NCI-H748 (cell line): ENCODE results near the gene AOAH.

Source experiments
- DNase-seq: peaks from one replicate; lab custom pipeline; 2025; ENCODE audit not compliant: unreplicated experiment; lab: John Stamatoyannopoulos, UW

The AOAH gene, protein sequence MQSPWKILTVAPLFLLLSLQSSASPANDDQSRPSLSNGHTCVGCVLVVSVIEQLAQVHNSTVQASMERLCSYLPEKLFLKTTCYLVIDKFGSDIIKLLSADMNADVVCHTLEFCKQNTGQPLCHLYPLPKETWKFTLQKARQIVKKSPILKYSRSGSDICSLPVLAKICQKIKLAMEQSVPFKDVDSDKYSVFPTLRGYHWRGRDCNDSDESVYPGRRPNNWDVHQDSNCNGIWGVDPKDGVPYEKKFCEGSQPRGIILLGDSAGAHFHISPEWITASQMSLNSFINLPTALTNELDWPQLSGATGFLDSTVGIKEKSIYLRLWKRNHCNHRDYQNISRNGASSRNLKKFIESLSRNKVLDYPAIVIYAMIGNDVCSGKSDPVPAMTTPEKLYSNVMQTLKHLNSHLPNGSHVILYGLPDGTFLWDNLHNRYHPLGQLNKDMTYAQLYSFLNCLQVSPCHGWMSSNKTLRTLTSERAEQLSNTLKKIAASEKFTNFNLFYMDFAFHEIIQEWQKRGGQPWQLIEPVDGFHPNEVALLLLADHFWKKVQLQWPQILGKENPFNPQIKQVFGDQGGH

DNA sequence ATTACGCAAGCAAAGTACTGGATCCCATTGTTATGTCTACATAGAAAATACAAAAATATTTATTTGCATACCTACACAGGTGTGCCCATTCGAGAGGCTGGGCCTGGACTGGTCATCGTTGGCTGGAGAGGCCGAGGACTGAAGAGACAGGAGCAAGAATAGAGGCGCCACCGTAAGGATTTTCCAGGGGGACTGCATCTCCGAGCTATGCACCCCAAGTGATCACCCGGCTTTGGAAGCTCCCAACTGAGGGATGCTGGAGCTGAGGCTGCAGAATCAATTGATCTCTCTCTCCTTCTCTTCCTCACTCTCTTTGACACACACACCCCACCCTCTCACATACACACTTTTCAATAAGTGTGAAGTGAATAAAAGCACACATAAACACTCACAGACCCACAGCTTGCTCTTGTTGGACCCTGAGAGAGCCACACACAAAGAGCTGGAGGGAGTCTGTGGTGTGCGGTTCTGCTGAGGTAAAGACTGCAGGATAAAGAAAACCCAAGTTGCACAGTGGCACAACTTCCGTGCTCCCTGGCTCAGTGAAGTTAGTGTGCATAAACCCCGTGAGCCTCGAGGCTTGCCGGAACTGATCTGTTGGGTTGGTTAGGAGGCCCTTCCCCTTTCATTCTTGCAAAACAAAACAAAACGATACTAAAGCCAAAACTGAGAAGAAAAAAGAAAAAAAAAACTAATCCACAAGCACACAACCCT, at the start of gene AOAH:
Gene AOAH, minus strand, starts transcription at position 544 of the 714 bp plus-strand sequence. Its CDS starts 346 bp downstream, at position 198.
- no peak for DNase-seq

DNA sequence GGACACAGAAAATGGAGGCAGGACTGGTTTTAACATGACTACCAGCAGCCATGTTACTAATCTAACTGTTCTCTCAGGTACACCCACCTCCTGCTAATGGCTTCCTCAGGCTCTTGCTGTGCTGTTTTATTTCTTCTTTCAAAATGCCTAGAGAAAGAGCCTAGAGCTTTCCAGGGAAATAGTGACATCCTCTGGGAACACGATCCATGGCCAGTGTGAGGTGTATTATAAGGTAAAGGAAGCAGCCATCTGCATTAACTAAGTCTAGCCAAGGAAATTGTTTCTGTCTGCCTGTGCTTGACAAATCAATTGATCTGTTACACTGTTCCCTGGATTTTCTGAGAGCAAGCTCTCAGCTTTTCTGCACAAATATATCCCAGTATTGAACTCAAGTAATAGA, 42.2 kb upstream of the AOAH start:
- no peak for DNase-seq

DNA sequence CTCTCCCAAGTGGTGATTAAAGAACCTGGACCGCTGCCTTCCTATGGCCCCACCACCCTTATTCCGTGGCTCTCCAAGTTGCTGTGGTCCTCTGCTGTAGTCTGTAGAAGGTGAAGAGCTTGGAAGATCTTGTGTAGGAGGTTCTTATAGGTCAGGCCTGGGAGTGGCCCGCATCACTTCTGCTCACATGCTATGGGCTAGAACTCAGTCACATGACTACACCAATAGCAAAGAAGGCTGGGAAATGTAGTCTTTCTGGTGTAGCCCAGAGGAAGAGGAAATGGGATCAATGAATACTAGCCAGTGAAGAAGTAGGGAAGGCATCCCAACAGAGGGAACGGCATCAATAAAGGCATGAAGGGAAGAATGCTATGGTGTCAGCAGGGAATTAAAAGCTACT, 41.3 kb upstream of the AOAH start:
- no peak for DNase-seq

DNA sequence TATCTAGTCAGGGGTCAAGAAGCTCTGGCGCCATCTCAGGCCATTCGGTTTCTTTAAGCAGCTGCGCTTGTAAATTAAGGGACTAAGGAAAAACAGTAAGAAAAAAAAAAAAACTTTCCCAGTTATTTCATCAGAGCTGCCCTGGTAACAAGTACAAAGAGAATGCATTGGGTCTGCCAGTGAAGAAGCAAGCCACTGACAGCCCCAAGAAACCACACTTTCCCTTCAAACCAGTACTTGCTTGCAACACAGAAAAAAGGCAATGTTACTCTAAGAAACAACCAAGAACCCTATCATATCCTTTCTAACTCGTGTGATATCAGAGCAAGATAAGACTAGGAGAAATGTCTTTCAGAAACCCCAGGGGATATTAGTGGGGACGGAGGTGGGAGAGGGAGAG, 40.6 kb upstream of the AOAH start:
- no peak for DNase-seq

DNA sequence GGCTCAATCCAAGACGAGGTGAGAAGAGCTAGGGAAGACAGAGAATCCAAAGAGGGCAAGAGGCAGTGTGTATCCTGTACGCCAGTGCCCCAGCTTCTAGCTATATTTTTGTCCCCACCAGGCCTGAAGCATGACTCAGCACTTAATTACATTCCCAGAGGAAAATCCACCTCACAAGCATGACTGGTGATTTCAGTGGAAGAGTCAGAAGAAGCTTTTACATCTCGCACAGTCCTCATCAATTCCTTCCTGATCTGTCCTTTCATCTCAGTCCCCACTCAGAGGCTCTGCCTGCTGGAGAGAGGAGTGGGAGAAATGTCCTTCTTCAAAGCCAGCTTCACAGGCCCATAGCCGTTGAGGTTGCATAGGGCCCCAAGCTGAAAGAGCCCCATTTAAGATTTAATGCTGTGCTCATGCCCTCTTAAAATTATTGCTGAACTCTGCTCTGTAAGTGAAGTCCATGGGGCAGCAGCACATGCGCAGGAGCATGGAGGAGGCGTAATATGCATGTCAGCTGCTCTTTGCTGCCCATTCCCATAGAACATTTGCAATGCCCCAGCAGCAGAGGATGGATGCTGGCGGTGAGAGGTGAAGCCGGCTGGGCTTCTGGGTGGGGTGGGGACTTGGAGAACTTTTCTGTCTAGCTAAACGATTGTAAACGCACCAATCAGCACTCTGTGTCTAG, 39.0 kb upstream of the AOAH start:
- DNase-seq: no peak

DNA sequence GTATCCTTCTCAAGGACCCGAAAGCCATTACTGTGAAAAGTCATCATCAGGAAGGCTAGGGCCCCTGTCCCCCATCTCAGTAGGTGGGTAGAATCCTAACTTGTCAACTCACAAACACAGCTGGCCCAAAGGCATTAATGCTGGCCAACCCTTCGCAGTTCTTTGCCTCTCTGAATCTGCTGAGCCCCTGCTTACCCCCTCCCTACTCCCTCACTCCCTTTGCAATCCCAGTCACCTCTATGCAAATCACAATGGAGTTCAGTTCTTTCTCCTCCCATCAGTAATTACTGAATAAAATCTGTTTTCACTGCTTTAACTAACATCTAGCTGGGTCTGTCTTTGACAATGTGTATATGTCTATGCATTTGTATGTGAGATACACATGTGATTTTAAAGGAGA, 38.1 kb upstream of the AOAH start:
- DNase-seq: no peak

DNA sequence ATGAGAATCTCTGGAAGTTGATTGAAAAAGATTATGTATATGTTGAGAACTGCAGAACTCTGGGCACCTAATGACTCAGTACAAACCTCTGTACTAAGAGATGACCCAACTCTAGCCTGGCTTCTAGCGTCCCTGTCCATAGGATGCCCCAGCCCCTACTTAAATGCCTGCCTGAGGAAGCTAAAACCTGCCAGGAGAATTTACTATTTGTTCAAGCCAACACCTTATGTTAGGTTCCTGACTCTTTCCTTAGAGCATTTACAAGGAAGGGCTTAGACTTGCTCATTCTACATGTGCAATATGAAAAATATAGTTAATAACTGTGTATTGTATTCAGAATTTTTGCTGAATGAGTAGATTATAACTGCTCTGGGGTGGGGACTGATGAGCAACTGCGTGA, 37.5 kb upstream of the AOAH start:
- DNase-seq: no peak

DNA sequence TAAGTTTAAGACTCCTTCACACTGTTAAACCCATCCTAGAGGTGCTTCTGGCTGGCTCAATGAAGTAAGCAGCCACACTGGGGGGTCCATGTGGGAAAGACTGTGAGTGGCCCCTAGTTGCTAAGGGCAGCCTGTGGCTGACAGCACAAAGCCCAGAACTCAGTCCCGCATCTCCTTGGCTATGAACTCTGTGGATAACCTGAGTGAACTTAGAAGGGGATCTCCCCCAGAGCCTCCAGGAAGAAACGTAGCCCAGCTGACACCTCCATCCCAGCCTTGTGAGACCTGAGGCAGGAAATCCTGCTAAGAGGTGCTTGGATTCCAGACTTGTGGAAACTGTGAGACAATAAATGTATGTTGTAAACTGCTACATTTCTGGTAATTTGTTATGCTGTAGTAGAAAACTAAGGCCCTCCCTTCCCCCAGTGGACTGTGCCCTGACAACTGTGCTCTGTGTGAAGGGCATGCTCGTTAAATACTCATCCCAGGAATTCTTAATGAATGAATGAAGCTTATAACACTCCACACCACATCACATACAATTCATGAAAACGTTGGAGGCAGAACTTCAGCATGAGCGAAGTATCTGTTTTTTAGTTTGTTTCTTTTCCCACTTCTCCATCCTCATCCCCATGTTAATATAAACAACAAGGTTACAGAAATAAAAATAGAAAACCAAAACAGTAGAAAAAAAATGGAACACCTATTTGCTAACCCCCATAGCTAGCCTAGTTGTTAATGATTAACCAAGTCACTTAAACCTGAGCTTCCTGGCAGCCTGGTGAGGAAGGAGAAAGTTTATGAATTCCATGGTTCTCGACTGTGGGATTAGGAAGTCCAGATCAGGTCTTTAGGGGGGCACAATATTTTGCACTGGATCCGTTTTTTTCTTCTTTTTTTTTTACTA, 36.8 kb upstream of the AOAH start:
- DNase-seq: no peak

DNA sequence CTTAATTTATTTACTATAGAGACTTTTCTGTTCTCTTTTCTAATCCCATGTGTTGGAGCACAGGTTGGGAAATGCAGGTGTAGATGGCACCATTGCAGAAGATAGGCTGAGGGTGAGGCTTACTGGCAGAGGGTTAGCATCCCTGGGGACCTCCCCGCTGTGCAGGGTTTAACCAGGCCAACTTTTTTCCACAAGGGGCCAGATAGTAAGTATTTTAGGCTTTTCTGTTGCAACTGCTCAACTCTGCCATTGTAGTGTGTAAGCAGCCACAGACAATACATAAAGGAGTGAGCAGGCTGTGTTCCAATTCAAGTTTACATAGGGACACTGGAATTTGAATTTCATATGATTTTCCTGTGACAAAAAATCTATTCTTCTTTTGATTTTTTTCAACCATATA, 34.6 kb upstream of the AOAH start:
- DNase-seq: no peak

DNA sequence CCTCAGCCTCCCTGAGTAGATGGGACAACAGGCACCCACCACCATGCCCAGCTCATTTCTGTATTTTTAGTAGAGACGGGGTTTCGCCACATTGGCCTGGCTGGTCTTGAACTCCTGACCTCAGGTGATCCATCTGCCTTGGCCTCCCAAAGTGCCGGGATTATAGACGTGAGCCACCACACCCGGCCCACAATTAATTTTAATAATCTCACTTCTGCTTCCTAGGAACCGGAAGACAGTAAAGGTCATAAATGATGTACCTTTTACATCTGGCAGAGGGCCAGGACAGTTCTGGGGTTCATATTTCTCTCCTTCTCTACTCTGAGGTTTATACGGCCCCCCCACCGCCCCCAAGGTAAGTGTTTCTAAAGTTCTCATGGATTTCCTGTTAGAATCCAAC, 31.2 kb upstream of the AOAH start:
- no peak for DNase-seq

DNA sequence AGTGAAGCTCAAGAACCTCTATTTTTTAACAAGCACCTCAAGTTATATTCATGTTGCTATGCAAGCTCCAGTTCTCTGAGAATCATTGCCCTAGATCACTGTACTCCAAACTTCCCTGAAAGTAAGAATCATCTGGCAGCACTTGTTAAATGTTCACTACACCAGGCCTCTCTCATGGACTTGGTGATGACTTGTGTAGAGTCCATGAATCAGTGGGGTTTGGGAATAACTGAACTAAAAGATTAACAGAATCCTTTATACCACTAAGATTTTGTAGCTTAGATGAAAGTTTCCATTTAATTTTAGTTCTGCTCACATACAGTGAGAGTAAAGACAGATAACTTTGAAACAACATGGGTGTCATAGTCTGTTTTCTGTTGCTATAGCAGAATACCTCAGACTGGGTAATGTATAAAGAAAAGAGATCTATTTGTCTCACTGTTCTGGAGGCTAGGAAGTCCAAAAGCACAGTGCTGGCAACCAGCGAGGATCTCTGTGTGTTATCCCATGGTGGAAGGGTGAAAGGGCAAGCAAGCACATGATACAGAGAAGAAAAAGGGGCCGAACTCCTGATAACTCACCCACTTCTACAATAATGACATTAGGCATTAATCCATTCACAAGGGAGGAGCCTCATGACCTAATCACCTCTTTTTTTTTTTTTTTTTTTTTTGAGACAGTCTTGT, 27.9 kb upstream of the AOAH start:
- DNase-seq: no peak

DNA sequence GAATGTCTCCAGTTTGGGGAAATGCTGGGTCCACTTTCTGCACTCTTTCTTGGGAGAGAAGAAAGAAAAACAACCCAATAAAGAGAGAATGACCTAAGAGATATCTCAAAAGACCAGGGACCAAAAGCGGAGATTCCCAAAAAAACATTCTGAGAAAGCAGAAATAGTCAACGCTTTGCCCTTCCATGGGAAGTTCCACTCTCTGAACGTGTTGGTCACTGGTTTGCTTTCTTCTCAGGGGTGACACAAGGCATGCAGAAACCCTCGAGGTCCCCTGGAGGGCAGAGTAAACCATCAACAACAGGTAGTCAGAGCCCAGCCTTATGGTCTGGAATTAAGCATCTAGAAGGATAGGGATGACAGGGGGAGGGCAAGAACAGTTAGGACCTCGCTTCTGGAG, 26.2 kb upstream of the AOAH start:
- no peak for DNase-seq

DNA sequence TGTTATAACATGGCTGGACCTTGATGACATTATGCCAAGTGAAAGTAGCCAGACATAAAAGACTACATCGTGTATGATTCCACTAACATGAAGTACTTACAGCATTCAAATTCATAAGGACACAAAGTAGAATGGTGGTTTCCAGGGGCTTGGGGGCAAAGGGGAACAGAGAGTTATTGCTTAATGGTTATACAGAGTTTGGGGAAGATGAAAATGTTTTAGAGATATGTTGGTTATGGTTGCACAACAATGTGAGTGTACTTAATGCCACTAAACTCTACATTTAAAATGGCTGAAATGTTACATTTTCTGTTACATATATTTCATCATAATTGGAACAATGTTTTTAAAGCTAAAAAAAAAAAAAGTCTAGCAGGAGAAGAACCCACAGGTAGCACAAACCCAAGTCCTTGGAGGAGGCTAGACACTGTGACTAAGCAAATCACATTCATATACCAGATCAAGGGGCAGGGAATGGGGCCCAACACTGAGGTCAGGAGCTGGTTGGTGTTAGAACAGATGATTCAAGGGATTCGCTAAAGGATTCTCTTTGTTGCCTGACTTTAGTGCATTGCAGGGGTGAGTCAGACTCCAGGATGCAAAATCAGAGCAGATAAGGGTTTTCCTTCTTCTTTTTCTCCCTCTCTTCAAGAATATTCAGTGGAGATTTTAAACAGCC, 25.1 kb upstream of the AOAH start:
- DNase-seq: no peak

DNA sequence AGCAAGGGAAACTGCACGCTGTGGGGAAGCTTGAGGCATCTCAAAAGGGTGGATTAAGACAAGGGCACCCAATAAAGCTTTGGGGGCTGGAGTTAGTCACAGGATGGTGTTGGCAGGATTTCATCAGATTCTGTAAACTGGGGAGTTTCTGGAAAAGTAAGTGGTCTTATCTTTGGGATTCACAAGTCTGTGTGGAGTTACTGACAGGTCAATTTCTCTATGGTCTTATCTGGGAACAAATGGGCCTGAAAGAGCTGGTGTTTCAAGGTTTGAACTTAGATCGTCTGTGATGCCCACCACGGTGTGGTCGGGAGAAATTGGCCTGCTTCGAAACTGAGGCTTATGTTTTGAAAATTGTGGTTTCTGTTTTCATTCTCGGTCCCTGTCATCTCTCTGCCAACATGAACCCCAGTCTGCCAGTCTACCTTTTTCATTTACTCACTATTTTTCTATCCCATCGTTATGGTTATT, 23.8 kb upstream of the AOAH start:
- no peak for DNase-seq

DNA sequence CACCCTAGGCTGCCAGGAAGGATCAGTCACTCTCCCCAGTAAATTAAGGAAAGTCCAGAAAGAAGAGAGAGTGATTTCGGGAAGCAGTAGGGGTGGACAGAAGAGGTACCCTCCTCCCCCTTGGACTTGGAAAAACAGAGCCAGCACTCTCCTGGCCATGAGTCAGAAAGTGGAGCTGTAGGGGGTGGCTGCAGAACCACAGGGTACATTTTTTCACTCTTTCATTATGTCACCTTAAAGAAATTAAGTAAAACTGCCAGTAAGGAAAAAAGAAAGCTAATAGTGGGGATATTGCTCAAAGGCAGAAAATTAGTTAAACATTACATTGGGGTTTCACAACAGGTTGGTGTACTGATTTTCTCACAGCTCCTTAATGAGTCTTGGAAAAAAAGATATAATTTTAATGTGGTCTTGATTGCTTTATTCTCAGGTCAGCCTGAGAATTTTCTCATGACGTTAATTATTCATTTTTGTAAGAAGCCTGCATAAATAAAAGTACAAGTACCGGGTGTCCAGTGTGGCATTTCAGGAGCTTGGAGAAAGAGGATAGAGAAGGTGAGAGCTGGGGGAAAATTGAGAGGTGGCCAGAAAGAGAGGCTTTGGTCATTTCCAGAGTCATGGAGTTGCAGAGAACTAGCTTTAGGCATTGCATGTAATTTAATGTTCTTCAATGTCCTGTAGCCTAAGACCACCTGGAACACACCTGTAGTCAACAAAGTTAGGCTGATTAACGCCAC, 23.2 kb upstream of the AOAH start:
- no peak for DNase-seq

DNA sequence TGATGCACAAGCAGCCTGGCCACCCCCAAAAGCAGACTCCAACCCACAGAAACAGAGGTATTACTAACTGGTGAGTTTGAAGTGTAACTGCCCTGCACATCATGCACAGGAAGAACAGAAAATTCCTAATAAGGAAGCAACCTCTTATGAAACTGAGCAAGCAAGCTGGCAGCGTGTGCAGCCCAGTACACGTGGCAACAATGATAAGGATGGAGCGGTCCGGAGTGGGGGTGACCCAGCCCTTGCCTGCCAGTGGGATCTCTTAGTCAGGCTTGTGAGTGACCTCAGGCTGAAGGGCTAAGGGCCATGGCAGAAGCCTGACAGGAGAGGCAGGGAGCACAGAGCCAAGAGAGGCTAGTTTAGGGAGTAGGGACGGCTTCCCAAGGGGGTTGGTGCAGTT, 22.1 kb upstream of the AOAH start:
- no peak for DNase-seq

DNA sequence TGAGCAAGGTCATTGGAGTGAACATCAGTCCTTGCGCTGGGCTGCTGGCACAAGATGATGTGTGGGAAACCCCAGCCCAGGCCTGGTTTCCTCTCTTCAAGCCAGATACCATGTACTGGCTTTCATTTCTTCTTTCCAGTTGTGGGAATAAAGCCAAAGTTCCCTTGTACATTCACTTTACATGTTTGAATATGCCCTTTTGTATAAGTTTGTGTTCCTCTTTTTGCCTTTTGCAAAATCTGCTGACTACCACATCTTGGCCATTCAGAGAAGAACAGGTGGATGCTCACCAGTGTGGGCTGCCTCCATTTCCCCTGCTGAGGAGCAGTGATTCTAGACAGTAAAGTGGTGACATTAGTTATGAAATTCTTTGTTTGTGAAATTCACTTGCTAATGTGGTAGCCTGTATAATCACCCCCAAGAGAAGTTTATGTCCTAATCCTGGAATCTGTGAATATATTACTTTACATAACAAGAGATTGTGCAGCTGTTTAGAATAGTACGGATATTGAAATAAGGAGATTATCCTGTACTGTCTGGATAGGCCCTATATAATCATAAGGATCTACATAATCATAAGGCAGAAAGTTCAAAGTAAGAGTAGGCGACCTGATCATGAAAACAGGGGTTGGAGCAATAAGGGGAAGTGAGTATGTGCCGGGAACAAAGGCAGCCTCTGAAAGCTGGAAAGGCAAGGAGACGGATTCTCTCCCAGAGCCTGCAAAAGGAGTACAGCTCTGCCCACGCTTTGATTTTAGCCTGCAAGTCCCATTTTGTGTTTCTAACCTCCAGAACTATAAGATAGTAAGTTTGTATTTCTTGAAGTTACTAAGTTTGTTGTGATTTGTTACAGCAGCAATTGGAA, 18.8 kb upstream of the AOAH start:
- no peak for DNase-seq

DNA sequence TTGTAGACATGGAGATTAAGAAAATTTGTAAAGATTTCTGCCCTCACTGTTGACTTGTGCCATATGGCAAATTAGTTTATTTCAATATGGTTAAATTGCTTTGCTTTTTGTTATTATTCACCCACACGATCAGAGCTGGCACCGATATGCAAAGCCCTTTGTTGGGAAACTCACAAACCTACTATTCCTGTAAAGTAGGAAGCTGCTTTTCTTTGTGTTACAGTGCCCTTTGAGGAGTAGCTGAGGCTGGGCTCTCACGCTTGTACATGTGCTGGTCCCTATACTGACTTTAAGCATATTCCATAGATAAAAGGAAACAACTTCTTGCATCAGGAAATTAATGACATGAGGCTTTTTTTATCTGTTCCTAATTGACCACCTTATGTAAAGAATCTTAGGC, 17.6 kb upstream of the AOAH start:
- DNase-seq: no peak
